ENCODE data around the gene BCAN.

BCAN gene

GRCh38 chr1:156677616-156678596 lies 36.0 kb downstream of the BCAN start:
- no peak for DNase-seq (ENCODE audit: low spot score)

- DNase-seq (ENCODE audit: low spot score) = no peak
These were observed 38.1 kb downstream of the BCAN start for GRCh38 chr1:156680056-156680455.

DNA sequence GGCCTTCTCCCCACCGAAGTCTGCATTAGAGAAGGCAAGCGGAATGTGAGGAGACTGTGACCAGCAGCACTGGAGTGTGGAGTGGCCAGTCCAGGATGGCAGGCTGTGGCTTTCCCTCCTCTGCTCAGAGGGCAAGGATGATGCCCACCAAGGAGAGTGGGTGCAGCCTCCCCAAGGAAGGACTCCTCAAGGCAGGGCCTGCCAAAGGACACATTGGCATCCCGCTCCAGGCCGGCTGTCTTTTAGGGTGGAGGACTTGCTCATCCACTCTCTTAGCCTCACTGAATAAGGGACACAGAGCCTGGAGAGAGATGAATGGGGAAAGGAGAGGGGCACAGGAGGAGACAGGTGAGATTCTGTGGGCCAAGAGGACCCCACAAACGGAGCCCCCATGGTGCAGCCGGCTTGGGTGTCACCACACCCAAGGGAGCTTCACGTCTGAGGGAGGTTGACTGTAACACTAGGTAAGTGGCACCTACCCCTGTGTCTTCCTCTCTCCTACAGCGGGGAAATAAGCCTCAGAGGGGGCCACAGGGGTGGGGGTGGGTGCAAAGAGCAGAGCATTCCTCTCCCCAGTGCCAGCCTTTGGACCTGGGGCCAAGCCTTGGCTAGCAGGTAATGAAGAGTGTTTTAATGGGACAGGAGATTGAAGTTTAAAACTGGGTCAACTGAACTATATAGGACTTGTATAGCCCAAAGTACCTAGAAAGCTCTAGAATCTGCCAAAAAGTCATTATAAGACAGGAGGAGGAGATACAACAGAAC lies 39.5 kb downstream of the BCAN start:
- DNase-seq (ENCODE audit: low spot score) = no peak

DNA sequence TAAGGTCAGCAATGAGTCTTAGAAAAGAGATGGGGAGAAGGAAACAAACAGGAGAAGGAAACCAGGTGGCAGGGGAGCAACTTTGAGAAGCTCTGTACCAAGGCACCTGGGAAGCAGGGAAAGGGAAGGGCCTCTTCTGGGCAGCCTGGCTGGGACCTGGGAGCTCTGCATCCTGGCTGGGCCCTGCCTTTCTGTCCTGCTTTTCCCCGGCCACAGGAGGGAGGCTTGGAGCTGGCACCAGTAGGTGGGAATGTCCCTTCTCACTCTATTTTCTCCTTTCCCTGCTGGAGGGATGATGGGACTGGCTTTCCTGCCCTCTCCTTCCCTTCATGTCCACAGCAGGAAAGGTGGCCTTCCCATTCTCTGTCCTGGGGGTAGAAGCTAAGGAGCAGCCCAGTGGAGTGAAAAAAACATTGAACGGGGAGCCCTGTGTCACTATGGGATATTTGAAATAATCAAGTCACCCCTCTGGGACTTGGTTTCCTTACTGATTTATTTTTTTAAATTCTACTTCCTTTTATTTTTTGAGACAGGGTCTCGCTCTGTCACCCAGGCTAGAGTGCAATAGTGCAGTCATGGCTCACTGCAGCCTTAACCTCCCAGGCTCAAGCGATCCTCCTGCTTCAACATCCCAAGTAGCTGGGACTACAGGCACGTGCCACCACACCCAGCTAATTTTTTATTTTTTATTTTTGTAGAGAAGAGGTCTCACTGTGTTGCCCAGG lies 40.4 kb downstream of the BCAN start:
- no peak for DNase-seq (ENCODE audit: low spot score)

- DNase-seq (ENCODE audit: low spot score) = no peak
These were observed 42.4 kb downstream of the BCAN start for GRCh38 chr1:156684227-156684782.

DNA sequence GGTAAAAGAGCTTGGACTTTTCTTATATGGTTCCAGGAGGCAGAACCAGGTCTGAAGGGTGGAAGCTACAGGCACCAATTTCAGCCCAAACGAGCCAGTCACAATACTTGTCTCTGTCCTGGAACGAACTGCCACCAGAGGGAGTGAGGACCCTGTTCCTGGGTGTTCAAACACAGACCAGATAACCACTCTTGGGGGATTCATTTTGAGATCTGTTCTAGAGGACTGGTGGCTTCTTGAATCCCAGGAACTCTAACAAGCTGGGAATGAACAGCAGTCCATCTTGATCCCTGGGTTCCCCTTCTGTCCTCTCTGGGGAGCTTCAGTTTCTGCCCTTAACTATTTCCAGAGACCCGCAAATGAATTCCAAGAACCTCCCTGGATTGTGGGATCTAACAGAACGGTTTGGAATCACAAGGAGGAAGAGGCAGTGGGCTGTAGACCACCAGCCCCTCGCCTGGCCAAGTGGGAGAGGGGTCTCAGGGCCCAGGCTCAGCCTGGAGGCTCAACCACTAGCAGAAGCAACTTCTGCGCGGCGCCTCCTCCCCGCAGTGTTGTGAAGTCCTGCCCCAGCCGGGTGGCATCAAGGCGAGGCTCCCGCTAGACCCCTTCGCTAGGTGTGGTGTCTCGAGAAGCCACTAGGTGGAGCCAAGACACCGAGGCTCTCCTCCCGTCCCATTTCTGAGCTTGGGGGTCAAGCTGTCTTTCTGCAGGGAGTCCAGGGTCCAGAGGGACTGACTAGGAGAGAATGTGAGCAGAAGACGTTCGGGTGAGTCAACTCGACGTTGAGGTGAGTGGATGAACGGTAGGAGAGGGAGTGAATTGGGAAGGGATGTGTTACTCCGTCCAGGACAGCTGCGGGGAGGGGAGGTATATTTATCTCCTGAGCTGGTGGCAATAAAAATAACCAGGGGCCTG lies 47.4 kb downstream of the BCAN start:
- no peak for DNase-seq (ENCODE audit: low spot score)

- no peak for DNase-seq (ENCODE audit: low spot score)
These were observed 48.2 kb downstream of the BCAN start for GRCh38 chr1:156689953-156690674.

DNA sequence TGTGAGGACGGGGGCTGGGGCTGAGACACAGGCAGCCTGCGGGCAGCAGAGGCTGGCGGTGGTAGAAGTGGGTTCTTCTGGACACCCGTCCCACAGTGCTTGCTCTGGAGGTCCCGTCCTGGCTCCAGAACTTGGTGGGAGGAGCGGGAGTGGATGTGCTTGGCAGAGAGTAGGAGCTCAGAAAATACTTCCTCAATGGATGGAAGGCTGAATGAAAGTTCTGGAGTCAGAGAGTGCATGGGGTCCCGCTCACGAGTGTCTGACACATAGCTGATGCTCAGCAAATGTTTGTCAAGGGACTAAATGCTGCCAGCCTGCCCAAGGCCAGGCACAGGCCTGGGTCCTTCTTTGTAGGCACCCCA lies 48.7 kb downstream of the BCAN start:
- DNase-seq (ENCODE audit: low spot score) = no peak

DNA sequence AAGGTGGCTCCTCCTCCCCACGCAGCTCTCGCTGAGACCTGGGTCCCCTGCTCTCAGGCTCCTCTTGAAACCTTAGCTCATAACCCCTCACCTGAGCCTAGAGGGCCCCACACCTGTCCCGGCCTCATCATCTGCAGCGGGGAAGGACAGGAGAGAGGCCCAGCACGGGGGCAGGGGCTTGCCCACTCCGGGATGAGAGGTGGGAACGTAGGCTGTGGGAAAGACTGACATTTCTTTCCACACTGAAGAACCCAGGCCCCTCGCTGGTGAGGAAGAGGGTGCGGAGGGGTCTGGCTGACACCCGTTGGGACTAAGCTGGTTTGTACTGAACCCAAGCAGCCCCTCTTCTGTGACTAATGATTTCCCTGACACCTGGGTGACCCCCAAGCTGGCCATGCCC lies 49.3 kb downstream of the BCAN start:
- no peak for DNase-seq (ENCODE audit: low spot score)

- no peak for DNase-seq (ENCODE audit: low spot score)
These were observed 49.9 kb downstream of the BCAN start for GRCh38 chr1:156691665-156692440.

- no peak for DNase-seq (ENCODE audit: low spot score)
These were observed 50.6 kb downstream of the BCAN start for GRCh38 chr1:156692441-156692924.

- no peak for DNase-seq (ENCODE audit: low spot score)
These were observed 51.3 kb downstream of the BCAN start for GRCh38 chr1:156692925-156693847.

DNA sequence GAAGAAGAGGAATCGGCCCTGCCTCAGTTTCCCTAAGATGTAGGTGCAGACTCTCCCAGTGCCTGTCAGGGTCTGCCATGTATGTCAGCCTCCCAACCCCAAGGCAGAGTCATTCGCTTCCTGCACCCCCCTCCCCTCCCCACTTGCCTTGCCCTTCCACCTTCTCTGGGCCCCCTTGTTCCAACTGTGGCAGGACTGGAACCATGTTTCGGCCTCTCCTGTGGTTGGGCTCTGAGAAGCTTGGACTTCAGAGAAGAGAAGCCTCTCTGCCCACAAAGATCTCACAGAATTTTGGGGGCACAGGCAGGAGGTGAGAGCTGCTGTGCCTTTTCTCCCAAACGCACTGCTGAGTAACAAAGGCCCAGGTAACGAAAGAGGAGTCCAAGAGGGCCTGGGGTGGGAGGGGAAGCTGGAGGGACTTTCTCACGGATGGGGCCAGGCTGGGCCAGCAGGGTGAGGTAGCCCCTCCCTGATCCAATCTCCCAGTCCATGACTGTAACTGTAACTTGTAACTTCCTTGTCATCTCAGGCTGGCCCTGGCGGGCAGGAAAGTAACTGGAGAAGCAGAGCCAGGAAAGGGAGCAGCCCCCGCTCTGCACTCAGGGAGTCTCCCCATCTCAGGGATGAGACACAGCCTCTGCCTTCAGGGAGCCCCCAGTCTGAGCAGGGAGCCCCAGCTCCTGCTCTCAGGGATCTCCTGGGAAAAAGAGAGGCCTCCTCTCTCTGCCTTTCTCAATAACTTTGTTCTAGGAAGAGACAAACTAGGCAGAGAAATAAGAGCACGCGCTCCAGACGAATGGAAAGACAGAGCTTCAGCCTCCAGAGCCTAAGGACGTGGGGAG lies 52.2 kb downstream of the BCAN start:
- DNase-seq (ENCODE audit: low spot score) = peak; percentile 57

GRCh38 chr1:156694690-156694962 lies 52.7 kb downstream of the BCAN start:
- no peak for DNase-seq (ENCODE audit: low spot score)

DNA sequence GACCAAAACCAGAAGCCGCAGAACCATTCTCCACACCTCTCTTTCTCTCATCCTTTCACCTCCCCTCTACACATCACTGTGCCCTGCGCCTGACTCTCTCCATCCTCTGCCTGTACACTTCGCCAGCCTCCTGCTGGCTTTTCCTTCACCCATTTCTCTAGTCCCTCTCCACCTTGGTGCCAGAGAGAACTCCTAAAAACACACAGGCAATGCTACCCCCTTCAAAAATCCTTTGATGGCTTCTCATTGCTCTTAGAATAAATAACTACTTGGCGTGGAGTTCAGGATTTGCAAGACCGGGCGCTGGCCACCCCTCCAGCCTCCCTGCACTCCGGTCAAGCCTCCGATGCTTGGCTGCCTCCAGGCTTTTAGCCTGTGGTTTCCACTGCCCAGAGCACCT lies 54.8 kb downstream of the BCAN start:
- peak; percentile 46 for DNase-seq (ENCODE audit: low spot score)

- no peak for DNase-seq (ENCODE audit: low spot score)
These were observed 55.6 kb downstream of the BCAN start for GRCh38 chr1:156697481-156697880.

- no peak for DNase-seq (ENCODE audit: low spot score)
These were observed 57.1 kb downstream of the BCAN start for GRCh38 chr1:156698995-156699394.

All from left forelimb (tissue), 1 donor.